ENCODE measurements around the gene FRY. TPM values are rescaled to one million over a fixed set of nuclear protein-coding genes. Genes with fewer than 3 reads are reported as not detected.

Gene FRY
- total and polyA plus RNA-seq, 10 of the 15 experiments (the other 5 are each of a cell fraction or from before 2014, with no cell fraction given) = 0.18 to 1.4 (median 0.30) TPM

DNA sequence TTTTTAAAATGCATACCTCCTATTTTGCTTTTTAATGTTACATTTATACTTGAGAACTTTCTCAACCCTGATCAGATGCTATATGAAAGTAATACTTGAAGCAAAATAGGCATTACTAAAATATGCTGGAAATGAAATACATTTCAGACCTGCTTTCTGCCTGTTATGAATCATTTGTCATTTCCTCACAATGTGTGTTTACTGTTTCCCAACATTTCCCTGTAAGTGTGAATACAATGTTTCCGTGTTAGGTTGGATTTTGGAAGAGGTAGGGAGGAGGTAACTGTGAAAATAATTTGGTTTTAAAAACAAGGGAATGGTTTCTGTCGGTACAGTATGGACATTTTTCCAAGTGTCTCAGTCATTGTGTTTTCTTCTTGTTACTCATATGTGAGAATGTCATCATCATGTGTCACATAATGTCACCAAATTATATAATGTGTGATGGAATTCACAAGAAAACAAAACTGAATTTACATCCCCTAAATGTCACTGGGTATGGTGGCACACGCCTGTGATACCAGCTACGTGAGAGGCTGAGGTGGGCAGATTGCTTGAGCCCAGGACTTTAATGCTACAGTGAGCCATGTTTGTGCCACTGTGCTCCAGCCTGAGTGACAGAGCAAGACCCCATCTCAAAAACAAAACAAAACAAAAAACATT is 240.6 kb downstream of the FRY start:
- intact Hi-C loops (cut with micrococcal nuclease; ENCODE audit: unreplicated experiment) = no loop called here

DNA sequence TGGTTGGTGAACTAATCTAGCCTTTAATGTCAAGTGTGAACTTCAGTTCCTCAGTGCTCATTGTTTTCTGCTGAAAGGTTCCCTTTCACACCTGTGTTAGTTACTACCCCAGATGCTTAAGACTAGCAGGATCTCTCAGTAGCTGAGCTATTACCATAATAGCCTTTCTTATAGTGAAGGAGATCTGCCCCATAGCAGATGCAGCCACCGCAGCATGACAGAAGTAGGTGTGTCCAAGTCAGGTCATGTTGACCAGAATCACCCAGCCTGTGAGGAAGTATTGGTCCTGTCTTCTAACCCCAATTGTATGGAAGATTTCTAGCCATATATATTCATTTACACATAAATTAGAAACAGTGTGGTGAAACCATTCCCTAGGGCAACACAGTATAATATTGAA is 246.3 kb downstream of the FRY start:
- 95% methylated on average over 1 of the region's 1 CpG for WGBS (ENCODE audit: insufficient coverage, insufficient replicate concordance, low lambda C conversion rate, missing lambda C conversion rate)
- no peak for TF ChIP-seq NR2C2 (IDR thresholded peaks at IDR 0.05; ENCODE audit: borderline replicate concordance, control insufficient read depth, insufficient read length, low read depth)
- no peak for TF ChIP-seq KAT2A (conservative IDR thresholded peaks at IDR 0.05; ENCODE audit: control insufficient read depth, low read depth, low read length)
- no peak for TF ChIP-seq DPF2 (IDR thresholded peaks at IDR 0.05)
- no peak for TF ChIP-seq SMARCA5 (IDR thresholded peaks at IDR 0.05)
- H3K9ac ChIP-seq (ENCODE audit: control insufficient read depth, insufficient read depth, low read length) = no peak overlapping the region
- no peaks in the 10 kb centered on the region for H3K36me3 ChIP-seq (ENCODE audit: control insufficient read depth in 2 of 2, insufficient read depth in 2 of 2, low read length in 1 of 2)
- no peak for DNase-seq (ENCODE audit: low read depth, low spot score)
- ChIA-PET CTCF (interaction anchor here (4.0 kb wide), 1 partner anchor 11 kb away, joined by 21 read pairs; no protein-coding TSS in a partner anchor), RAD21 (ENCODE audit: unreplicated experiment) (no interaction called here), SMC1A (ENCODE audit: uncharacterized antibody, unreplicated experiment) (interaction anchor here (2.0 kb wide), 1 partner anchor 31 kb away, joined by 6 read pairs; no protein-coding TSS in a partner anchor), POLR2A (no interaction called here)
- H3K27ac ChIP-seq (ENCODE audit: control insufficient read depth, insufficient read depth) = no peak overlapping the region
- intact Hi-C loops (cut with micrococcal nuclease; ENCODE audit: unreplicated experiment) = no loop called here
- no peak overlapping the region for H2AFZ ChIP-seq (ENCODE audit: control insufficient read depth, low read depth, low read length)
- no peaks in the 10 kb centered on the region for H3K27me3 ChIP-seq (replicated peaks in 1 of 2; ENCODE audit: control insufficient read depth in 2 of 2, insufficient read depth in 2 of 2, low read length in 1 of 2)
- in situ Hi-C loops (cut with MboI) = no loop called here
- no peaks in the 10 kb centered on the region for H4K20me1 ChIP-seq (ENCODE audit: control insufficient read depth, insufficient read depth)
- H3K4me2 ChIP-seq (ENCODE audit: control insufficient read depth, insufficient read depth) = no peak overlapping the region
- no peak for ATAC-seq
- no peak overlapping the region for H3K4me3 ChIP-seq
- H3K9me3 ChIP-seq (replicated peaks; ENCODE audit: control insufficient read depth, insufficient read depth, low read length) = no peaks in the 10 kb centered on the region
- BruUV-seq (replicated peaks) = no TSS peak
- no peaks in the 10 kb centered on the region for H3K4me1 ChIP-seq (ENCODE audit: control insufficient read depth, insufficient read depth, low read length)
- no peaks in the 10 kb centered on the region for H3K79me2 ChIP-seq (ENCODE audit: control insufficient read depth, insufficient read depth, low read length)
- FAIRE-seq = no peak

More for the DNA sequence above, 240.6 kb downstream of the FRY start:
- ChIA-PET RAD21 (ENCODE audit: unreplicated experiment) (no interaction called here), CTCF (no interaction called here), SMC1A (ENCODE audit: uncharacterized antibody, unreplicated experiment) (no interaction called here), POLR2A (no interaction called here)
- 40% methylated on average over 4 of the region's 4 CpGs for WGBS (ENCODE audit: insufficient coverage, insufficient replicate concordance, low lambda C conversion rate, missing lambda C conversion rate)
- Histone ChIP-seq H3K79me2 (ENCODE audit: control insufficient read depth, insufficient read depth, low read length) (no peaks in the 10 kb centered on the region), H4K20me1 (ENCODE audit: control insufficient read depth, insufficient read depth) (no peaks in the 10 kb centered on the region), H3K9me3 (replicated peaks; ENCODE audit: control insufficient read depth, insufficient read depth, low read length) (no peaks in the 10 kb centered on the region), H3K27me3 (replicated peaks in 1 of 2; ENCODE audit: control insufficient read depth in 2 of 2, insufficient read depth in 2 of 2, low read length in 1 of 2) (no peaks in the 10 kb centered on the region), H3K36me3 (ENCODE audit: control insufficient read depth in 2 of 2, insufficient read depth in 2 of 2, low read length in 1 of 2) (no peaks in the 10 kb centered on the region), H3K4me1 (ENCODE audit: control insufficient read depth, insufficient read depth, low read length) (no peaks in the 10 kb centered on the region), H3K4me3 (no peak overlapping the region), H3K27ac (ENCODE audit: control insufficient read depth, insufficient read depth) (no peak overlapping the region), H2AFZ (ENCODE audit: control insufficient read depth, low read depth, low read length) (no peak overlapping the region), H3K4me2 (ENCODE audit: control insufficient read depth, insufficient read depth) (no peak overlapping the region), H3K9ac (ENCODE audit: control insufficient read depth, insufficient read depth, low read length) (no peak overlapping the region)
- FAIRE-seq (no peak), DNase-seq (ENCODE audit: low read depth, low spot score) (no peak), ATAC-seq (no peak)
- TF ChIP-seq EZH2 (IDR thresholded peaks at IDR 0.05; ENCODE audit: borderline replicate concordance, control insufficient read depth, low read depth, low read length) (no peak), SMAD5 (IDR thresholded peaks at IDR 0.05; ENCODE audit: low read depth) (no peak), MTA2 (IDR thresholded peaks at IDR 0.05; ENCODE audit: low read depth) (no peak), YBX1 (IDR thresholded peaks at IDR 0.05) (no peak), MEF2B (IDR thresholded peaks at IDR 0.05; ENCODE audit: partially characterized antibody, poor library complexity, severe bottlenecking) (no peak), IKZF1 (conservative IDR thresholded peaks at IDR 0.05) (no peak), PML (IDR thresholded peaks at IDR 0.05; ENCODE audit: low read length) (no peak), NFYB (IDR thresholded peaks at IDR 0.05; ENCODE audit: insufficient read depth, low read depth, low read length) (no peak), HDAC6 (IDR thresholded peaks at IDR 0.05; ENCODE audit: unreplicated experiment) (no peak)
- TF ChIP-seq, protein P1, sequence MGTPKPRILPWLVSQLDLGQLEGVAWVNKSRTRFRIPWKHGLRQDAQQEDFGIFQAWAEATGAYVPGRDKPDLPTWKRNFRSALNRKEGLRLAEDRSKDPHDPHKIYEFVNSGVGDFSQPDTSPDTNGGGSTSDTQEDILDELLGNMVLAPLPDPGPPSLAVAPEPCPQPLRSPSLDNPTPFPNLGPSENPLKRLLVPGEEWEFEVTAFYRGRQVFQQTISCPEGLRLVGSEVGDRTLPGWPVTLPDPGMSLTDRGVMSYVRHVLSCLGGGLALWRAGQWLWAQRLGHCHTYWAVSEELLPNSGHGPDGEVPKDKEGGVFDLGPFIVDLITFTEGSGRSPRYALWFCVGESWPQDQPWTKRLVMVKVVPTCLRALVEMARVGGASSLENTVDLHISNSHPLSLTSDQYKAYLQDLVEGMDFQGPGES (IDR thresholded peaks at IDR 0.05) = no peak
- in situ Hi-C loops (cut with MboI) = no loop called here
- BruUV-seq (replicated peaks) = no TSS peak
